HG03460 (cell line): Measurements from ENCODE around the gene ACTN1.

ENCODE experiments used
- ATAC-seq: cut with Tn5 transposase; IDR thresholded peaks from one replicate; pipeline ENCODE4 v1.9.1; 2021; ENCODE audit not compliant: unreplicated experiment

ACTN1 gene

DNA sequence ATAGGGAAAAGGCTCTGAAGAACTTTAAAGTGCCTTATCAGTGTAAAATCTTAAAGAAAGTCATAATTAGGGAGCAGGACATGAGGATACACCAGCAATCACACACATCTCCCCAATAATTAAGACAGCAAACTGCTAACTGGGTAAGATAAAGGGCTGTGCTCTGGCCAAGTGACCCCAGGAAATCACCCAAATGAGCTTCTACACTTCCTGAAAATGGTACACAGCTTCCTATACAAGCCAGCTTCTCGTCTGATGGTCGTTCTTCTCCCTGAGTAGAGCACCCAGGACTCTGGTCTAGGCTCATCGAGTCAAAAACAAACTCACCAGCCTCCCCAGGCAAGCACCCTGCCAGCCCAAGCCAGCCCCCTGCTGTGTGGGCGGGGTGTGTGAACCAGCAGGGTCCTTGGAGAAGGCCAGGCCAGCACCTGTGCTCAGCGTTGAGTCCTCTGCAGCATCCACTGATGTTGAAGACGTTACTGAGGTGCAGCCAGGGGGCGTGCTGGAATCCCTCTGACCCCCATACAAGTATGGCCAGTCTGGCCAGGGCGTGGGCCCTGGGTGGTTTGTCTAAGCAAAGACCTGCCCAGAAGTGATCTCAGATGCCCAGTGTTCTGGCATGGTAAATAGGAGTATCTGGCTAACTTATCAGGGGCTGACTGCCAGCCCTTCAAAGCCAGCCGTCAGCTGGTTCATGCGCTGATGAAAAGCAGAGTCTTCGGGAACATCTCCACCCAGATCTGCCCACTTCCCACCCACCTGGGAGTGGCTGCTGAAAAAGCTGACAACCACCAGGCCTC is 41.4 kb downstream of the ACTN1 start:
- no peak for ATAC-seq

DNA sequence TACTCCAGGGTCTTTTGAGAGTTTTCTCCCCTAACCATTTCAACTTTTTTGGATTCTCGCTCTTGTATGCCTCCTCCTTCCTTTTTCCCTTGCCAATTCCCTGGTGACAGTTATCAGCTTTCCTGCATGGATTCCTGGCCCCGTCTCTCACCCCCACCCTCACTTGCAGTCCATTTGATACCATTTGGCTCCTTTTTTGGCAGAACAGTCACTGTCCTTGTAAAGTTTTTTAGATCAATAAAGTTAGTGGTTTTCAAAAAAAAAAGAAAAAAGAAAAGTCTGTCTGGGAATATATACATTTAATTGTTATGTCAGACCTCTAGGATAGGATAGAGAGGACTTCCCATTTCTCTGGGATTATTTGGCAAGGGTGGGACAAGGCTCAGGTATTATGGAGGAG is 42.1 kb downstream of the ACTN1 start:
- ATAC-seq, result no peak

DNA sequence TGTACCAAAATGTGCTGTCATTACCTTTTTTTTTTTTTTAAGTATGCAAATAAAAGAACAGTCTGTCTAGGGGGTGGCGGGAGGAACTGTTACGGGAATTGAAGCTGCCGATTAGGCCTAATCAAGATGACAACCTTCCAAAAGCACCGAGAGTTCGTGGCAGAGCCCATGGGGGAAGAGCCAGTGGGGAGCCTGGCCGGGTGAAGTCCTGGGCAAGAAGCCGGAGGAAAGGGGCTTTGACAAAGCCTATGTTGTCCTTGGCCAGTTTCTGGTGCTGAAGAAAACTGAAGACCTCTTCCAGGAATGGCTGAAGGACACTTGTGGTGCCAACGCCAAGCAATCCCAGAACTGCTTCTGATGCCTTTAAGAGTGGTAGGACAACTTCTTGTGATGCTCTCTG is 42.6 kb downstream of the ACTN1 start:
- no peak for ATAC-seq

DNA sequence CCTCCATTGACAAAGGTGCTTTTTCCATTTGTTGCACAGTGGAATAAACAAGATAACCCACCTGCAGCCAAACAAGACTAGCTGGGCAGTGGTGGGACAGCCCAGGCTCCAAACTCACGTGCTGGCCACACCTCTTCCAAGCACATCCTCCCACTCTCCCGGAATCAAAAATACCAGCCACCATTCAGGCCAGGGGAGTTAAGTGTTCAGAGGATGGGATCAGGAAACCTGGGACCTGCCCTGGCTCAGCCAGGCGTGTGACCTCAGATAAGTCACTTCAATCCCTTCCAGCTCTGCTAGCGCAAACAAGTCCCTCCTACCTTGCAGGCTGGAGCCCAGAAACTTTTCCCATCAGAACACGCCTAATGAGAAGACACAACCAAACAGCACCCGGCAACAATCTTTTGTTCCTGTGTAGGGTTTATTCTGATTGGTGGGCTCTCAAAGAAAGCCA is 43.3 kb downstream of the ACTN1 start:
- no peak for ATAC-seq

GRCh38 chr14:68934066-68934465 is 45.0 kb downstream of the ACTN1 start:
- no peak for ATAC-seq

- no peak for ATAC-seq
These were observed 46.4 kb downstream of the ACTN1 start for GRCh38 chr14:68932686-68933085.

- no peak for ATAC-seq
These were observed 46.9 kb downstream of the ACTN1 start for GRCh38 chr14:68932231-68932630.

DNA sequence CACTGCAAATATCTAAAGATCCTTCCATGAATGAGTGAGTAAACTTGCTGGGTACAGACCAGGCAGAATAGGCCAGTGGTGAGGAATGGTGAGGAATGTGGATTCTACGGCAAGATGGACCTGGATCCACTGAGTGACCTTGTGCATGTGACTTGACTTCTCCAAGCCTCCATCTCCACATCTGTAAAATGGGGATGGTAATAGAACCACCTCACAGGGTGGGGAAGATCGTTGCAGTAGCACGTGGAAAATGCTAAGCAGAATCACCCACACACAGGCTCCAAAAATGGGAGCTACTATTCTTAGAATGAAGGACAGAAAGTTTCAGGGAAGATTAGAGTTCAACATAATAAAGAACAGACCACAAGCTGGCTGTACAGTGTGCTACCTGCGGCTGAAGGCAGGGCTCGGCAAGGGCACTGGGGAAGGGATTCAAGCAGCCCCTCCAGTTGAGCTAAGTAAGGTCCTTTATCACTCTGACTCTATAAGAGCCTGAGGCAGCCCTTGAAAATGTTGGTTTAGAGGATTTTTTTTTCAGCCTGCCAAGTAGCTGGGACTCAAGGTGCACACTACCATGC is 47.5 kb downstream of the ACTN1 start:
- ATAC-seq, result no peak

GRCh38 chr14:68931063-68931462 is 48.0 kb downstream of the ACTN1 start:
- no peak for ATAC-seq

DNA sequence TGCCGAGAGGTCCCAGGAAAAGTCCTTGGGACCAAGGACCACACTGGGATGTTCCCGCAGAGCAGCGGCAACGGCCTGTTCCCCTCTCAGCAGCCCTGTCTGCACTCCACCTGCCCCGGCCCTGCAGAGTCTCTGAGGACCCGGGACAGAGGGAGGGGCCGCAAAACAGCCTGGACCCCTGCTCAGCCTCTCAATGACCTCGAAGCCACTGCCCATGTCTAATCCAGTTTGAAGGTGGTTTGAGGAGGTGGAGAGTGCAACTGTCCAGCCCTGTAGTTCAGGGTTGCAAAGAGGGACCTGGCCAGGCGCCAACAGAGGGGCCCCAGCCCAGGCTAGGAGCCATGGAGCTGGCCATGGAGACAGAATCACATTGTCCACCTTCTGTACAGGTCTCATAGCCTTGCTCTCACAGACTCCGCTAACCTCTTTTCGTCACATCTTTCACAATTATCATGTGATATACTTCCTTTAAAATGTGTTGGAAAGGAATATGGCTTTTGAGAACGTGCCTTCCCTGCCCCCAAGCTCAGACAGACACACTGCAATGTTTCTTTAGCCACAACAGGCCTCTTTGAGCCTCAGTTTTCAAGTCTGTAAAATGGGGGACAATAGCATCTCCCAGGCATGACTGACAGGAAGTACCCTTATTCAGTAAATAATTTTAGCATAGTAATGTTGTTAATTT is 49.3 kb downstream of the ACTN1 start:
- ATAC-seq, result no peak

DNA sequence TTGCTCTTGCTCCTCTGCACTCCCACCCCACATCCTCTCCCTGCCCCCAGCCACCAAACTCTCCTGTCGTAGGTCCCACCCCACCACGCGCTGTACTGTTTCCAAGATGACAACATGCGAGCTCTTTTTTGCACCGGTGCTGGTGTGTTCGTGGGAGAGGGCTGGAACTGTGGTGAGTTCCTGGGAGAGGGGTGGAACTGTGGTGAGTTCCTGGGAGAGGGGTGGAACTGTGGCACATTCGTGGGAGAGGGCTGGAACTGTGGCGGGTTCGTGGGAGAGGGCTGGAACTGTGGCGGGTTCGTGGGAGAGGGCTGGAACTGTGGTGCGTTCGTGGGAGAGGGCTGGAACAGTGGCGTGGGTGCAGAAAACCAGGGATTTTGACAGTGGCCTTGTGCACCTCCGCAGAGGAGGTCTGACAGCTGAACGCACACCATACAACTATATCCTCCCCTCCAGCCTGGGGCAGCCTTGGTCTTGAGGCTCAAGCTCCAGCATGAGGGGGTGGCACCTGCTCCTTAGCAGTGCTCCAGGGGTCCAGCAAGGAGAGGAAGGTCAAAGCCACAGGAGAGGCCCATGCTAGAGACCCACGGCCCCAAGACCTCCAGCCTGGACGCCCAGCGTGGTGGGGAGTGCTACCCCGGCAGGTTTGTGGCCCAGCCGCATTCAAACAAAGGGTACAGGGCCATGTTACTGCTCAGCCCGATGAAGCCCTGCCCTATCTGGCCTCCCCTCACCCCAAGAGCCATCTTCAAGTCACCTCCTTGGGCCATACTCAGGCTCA is 50.1 kb downstream of the ACTN1 start:
- ATAC-seq, result no peak

GRCh38 chr14:68927956-68928675 is 51.0 kb downstream of the ACTN1 start:
- no peak for ATAC-seq

DNA sequence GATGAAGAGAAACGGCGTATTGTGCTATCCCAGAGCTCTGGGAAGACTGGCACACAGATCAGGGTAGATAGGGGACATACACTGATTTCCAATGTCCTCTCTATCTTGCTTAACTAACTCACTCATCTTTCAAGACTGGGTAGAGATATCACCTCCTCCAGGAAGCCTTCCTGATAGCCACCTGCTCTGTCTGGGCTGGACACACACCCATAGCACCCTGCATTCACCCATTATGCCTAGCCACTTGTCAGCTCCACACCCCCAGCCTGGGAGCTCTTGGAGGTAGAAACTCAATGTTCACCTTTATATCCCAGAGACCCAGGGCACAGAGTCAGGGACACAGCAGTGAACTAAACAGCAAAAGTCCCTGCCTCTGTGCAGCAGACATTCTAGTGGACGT is 52.0 kb downstream of the ACTN1 start:
- ATAC-seq, result no peak

GRCh38 chr14:68926236-68926635 is 52.9 kb downstream of the ACTN1 start:
- no peak for ATAC-seq

GRCh38 chr14:68925373-68925772 is 53.7 kb downstream of the ACTN1 start:
- no peak for ATAC-seq

DNA sequence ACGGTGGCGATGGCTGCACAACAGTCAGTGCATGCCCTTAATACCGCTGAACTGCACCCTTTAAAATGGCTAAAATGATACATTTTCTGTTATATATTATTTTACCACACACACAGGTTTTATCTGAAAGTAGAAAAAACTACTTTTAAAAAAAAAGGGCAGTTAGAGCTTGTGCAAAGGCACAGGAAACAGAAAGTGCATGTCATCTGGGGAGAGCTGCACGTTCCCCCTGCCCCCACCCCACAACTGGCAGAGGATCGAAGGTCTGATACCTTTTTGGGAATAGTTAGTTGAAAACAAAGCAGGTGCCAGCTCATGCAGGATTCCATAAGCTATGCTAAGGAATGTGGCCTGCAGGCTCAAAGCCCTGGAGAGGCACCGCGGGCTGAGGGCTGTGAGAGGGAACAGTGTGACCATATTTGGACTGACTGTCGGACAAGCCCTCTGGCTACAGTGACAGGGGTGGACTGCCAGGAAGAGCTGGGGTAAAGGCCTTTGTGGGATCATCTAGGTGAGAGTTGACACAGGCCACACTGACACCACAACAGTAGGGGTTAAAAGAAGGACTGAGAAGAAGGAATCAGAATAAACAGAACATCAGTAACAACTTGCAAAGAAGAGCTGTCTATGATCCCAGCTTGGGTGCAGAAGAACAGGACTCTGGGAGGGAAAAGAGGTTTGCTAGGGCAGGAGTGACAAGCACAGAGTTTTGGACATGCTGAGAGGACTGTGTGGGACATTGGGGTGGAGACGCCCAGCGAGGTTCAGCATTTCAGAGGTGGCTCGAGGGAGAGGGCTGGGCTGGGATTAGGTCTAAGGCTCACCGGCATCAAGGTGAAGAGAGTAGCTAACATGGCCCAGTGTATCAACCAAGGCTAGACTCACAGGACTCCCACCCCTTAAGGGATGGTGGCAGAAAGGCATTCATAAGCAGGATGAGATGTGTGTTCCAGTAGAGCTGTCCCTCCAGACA is 54.6 kb downstream of the ACTN1 start:
- no peak for ATAC-seq

DNA sequence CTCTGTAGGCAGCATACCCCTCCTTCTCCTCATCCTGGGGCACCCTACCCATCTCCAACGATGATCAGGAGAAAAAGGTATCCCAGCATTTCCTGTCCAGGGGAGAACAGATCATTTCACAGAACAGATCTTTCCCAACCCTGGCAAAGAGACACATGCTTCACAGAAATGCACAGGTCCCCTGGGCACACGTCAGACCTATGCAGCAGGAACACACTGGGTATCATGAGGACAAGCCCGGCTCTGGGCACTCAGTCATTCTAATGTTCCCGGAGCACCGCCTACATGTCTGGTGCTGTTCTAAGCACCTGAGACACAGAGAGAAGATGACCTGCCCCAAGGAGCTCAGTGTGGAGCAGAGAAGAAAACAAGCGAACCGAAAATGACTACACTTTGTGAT is 56.2 kb downstream of the ACTN1 start:
- no peak for ATAC-seq

GRCh38 chr14:68922201-68922621 is 56.9 kb downstream of the ACTN1 start:
- ATAC-seq, result no peak

DNA sequence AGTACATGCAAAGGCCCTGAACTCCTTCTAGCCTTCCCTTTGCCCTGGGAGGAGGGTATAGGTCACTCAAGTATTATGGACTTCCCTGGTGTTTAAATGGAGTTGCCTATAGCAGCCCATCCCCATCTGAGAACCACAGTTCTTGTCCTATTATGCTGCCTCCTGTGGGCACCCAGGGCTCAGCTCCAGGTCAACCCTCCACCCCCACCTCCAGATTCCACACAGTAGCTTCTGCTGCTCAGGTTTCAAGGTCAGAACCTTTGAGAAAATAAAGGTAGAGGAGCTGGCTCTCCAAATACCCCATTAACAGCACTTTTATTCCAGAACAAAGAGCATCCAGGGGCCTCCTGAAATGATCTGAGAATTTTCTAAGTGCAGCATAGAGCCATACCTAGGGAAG is 57.4 kb downstream of the ACTN1 start:
- ATAC-seq, result no peak

GRCh38 chr14:68921049-68921448 is 58.1 kb downstream of the ACTN1 start:
- no peak for ATAC-seq
